GM23248 (cell line): ENCODE data around the gene WIPI1. TPM values are rescaled to one million over a fixed set of nuclear protein-coding genes. Genes with fewer than 3 reads are reported as not detected.

Experiments used
- DNase-seq: peaks from one replicate; pipeline ENCODE4 v3.0.0-alpha.2; 2015
- H2AFZ ChIP-seq: fragments of 200-600 bp; sonication (generic); 2 replicates; pipeline ENCODE4 v1.6.1; 2016; ENCODE audit warnings: antibody characterized with exemption
- H3F3A ChIP-seq: fragments of 200-600 bp; sonication (generic); 2 replicates; pipeline ENCODE4 v1.6.1; 2016; ENCODE audit warnings: mild to moderate bottlenecking, antibody characterized with exemption, mixed run types; ENCODE audit not compliant: insufficient read depth
- H3K27ac ChIP-seq: fragments of 200-600 bp; sonication (generic); 2 replicates; pipeline ENCODE4 v1.5.1; 2016; ENCODE audit warnings: mild to moderate bottlenecking
- H3K27me3 ChIP-seq: fragments of 200-600 bp; sonication (generic); replicated peaks from 2 replicates; pipeline ENCODE4 v1.6.1; 2016; ENCODE audit warnings: mild to moderate bottlenecking; ENCODE audit not compliant: insufficient read depth
- H3K36me3 ChIP-seq: fragments of 200-600 bp; sonication (generic); 2 replicates; pipeline ENCODE4 v1.6.1; 2016; ENCODE audit warnings: low read depth, mild to moderate bottlenecking
- H3K4me1 ChIP-seq: fragments of 200-600 bp; sonication (generic); 2 replicates; pipeline ENCODE4 v1.6.1; 2016; ENCODE audit warnings: mild to moderate bottlenecking; ENCODE audit not compliant: insufficient read depth
- H3K4me2 ChIP-seq: fragments of 200-600 bp; sonication (generic); one replicate; pipeline ENCODE4 v1.6.1; 2016; ENCODE audit warnings: mild to moderate bottlenecking; ENCODE audit not compliant: unreplicated experiment
- H3K4me3 ChIP-seq: fragments of 200-600 bp; sonication (generic); 2 replicates; pipeline ENCODE4 v1.5.1; 2016; ENCODE audit warnings: mild to moderate bottlenecking
- H3K79me2 ChIP-seq: fragments of 200-600 bp; sonication (generic); 2 replicates; pipeline ENCODE4 v1.6.1; 2016; ENCODE audit warnings: mild to moderate bottlenecking; ENCODE audit not compliant: insufficient read depth
- H3K9ac ChIP-seq: fragments of 200-600 bp; sonication (generic); 2 replicates; pipeline ENCODE4 v1.6.1; 2016; ENCODE audit warnings: mild to moderate bottlenecking
- H3K9me2 ChIP-seq: fragments of 200-600 bp; sonication (generic); 2 replicates; pipeline ENCODE4 v1.6.1; 2016; ENCODE audit warnings: mixed run types, mild to moderate bottlenecking, moderate library complexity; ENCODE audit not compliant: insufficient read depth
- H3K9me3 ChIP-seq: fragments of 200-600 bp; sonication (generic); one replicate; pipeline ENCODE4 v1.6.1; 2017; ENCODE audit warnings: low read depth
- H4K20me1 ChIP-seq: fragments of 200-600 bp; sonication (generic); 2 replicates; pipeline ENCODE4 v1.6.0; 2016; ENCODE audit not compliant: insufficient read depth
- EZH2 ChIP-seq: fragments of 200-600 bp; sonication (generic); IDR thresholded peaks from 2 replicates; pipeline ENCODE4 v1.6.1; 2018; ENCODE audit warnings: antibody characterized with exemption, mild to moderate bottlenecking; ENCODE audit not compliant: insufficient read depth, poor library complexity, severe bottlenecking
- EZH2phosphoT487 ChIP-seq: fragments of 200-600 bp; sonication (generic); IDR thresholded peaks from 2 replicates; pipeline ENCODE4 v1.6.1; 2018; ENCODE audit warnings: antibody characterized with exemption, moderate library complexity, mild to moderate bottlenecking, low read depth; ENCODE audit not compliant: insufficient read depth
- WGBS, 2 experiments: methylation state at CpG; one replicate each; pipeline ENCODE4 v1.1.6; 2015 to 2017; ENCODE audit warnings: low lambda C conversion rate in 2 of 2, low coverage in 1 of 2; ENCODE audit errors: missing lambda C conversion rate in 2 of 2; 5-methylcytosine and 5-hydroxymethylcytosine counted together
- in situ Hi-C: fragments of 300-500 bp; cut with MboI; formaldehyde crosslinking; loops from 2 replicates; pipeline ENCODE4 v1.15.0; 2020
- polyA plus RNA-seq: library from polyadenylated mRNA; unstranded; fragments of >200 nt; fragmentation: Nextera tagmentation; extraction: Ambion mirVana; gene quantifications from 2 replicates; pipeline ENCODE4 v1.2.1, GENCODE V29; 2016
- total RNA-seq: library from RNA; depleted of rRNA; stranded (reverse); fragments of >200 nt; shearing (Covaris generic); gene quantifications from 2 replicates; pipeline ENCODE4 v1.2.3, GENCODE V29; 2014

Gene WIPI1
- total and polyA plus RNA-seq, 2 experiments from 2014 or later: 82.0 to 99.1 TPM

DNA sequence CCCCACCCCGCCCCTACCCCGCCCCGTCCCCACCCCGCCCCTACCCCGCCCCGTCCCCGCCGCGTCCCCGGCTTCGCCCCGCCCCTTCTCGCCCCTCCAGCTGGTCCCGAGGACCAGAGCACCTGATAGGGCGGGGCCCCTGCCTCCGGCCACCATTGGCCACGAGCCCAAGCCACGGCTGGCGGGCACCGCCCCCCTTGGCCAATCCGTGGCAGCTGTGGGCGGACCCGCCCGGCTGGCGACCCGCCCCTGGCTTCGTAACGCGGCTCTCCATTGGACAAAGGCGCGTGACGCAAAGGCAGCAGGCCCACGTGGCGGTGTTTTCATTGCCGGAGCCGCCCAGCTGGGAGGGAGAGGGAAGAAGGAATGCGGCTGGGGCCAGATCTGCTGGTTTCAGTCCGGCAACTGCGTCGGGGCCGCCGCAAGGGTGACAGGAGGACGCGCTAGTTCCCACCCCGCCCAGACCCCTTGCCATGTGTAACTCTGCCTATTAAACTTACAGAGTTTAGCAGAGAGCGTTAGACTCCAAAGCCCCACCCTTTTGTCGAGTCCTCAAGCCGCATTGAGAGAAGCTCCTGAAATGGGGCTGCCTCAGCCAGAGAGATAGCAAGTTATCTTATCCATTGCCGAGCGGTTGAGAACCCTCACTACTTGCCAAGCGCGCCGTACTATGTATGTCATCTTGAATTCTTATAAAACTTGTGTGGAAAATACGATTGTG lies 403 bp upstream of the WIPI1 start:
- H3K27me3 ChIP-seq: no peaks in the 10 kb centered on the region
- peak overlapping the region; percentile 74 for H3K4me3 ChIP-seq
- 0 out of 2 replicates have a peak, but pooled peaks cover under 1% of the 10 kb centered on the region for H3K36me3 ChIP-seq
- H3K9me3 ChIP-seq: no peaks in the 10 kb centered on the region
- in situ Hi-C loops: no loop called here
- TF ChIP-seq EZH2 (no peak), EZH2phosphoT487 (no peak)
- peak overlapping the region; percentile 86 for H2AFZ ChIP-seq
- H3K79me2 ChIP-seq: peaks cover 28% of the 10 kb centered on the region
- H3K9ac ChIP-seq: peak overlapping the region; percentile 90
- peak overlapping the region; percentile 93 for H3K4me2 ChIP-seq
- 0 to 1% methylated on average over 28 to 52 of the region's 54 CpGs for WGBS, 2 experiments
- DNase-seq: peak; percentile 99
- peaks cover 36% of the 10 kb centered on the region for H3F3A ChIP-seq
- peaks cover 16% of the 10 kb centered on the region for H3K4me1 ChIP-seq
- 0 out of 2 replicates have a peak, but pooled peaks cover 3% of the 10 kb centered on the region for H4K20me1 ChIP-seq
- H3K27ac ChIP-seq: peak overlapping the region; percentile 86
- no peaks in the 10 kb centered on the region for H3K9me2 ChIP-seq

DNA sequence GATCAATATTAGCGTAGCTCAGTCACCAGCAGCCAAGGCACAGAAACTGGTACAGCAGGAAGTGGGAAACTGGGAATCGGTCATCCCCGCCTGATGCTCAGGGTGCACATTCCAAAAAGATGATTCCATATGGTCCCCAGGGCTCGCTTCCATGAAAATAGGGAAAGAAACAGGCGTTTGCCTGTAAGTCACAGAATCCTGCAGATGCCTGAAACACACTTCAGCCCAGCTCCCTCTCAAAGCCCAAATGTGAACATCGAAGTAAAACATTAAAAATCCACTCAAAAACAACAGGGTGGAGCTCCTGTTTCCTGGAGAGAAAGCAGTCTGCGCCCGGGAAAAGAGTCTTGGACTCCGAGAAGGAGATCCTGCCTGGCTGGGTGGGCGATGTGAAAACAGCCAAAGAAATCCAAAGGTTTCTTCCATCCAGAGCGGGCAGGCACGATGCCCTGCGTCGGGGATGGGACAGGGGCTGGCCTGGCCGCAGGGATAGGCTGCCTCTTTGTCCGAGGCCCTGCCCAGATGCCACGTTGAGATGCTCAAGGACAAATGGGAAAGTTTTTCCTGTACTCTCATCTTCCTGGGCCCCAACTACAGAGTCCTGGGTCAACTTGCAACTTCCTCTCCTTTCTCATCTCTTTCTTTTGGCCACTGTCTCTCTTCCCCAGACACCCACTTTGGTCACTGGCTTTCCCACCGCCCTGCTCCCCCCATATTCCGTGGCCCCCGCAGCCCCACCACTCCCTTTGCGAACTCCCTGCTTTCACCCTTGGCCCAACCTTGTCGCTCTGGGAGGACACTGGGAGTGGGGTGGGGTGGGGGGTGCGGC lies 743 bp downstream of the WIPI1 start:
- DNase-seq: peak; percentile 96
- Histone ChIP-seq H3K79me2 (peaks cover 39% of the 10 kb centered on the region), H3K27ac (peak overlapping the region; percentile 99), H3K27me3 (no peaks in the 10 kb centered on the region), H3K4me3 (peak overlapping the region; percentile 80), H3K36me3 (peaks cover 12% of the 10 kb centered on the region; the same call in 1 of the 2 replicates), H3K4me2 (peak overlapping the region; percentile 96), H3K9me2 (no peaks in the 10 kb centered on the region), H4K20me1 (0 out of 2 replicates have a peak, but pooled peaks cover 3% of the 10 kb centered on the region), H3K9ac (peak overlapping the region; percentile 99), H3K9me3 (no peaks in the 10 kb centered on the region), H3F3A (peaks cover 36% of the 10 kb centered on the region), H2AFZ (peak overlapping the region; percentile 34; the same call in 1 of the 2 replicates), H3K4me1 (peaks cover 16% of the 10 kb centered on the region)
- WGBS, 2 experiments: 1% methylated on average over 20 to 23 of the region's 23 CpGs
- no peak for TF ChIP-seq EZH2phosphoT487
- TF ChIP-seq EZH2: no peak
- in situ Hi-C loops: no loop called here

DNA sequence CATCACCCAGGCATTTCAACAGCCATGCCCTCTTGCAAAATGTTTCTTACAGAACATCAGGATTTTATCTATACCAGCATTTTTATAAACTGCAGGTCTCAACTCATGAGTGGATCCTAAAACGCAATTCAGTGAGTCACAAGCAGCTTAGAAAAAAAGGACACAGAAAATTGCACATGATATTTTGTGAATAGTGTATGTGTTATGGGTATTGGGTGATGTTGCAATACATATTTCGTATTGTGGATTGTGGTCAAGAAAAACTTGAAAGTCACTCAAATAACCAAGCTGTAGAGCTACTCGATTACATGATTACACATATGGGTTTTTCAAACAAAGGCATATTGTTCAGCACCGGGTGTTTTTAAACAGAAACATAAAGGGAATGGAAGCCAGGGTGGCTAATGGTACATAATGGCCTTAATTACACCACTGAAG lies 1.4 kb downstream of the WIPI1 start:
- 0 to 1% methylated on average over 4 of the region's 4 CpGs for WGBS, 2 experiments
- Histone ChIP-seq H2AFZ (no peak overlapping the region), H3K4me2 (peak overlapping the region; percentile 96), H4K20me1 (0 out of 2 replicates have a peak, but pooled peaks cover 3% of the 10 kb centered on the region), H3K9ac (peak overlapping the region; percentile 99), H3K4me3 (peak overlapping the region; percentile 80), H3K27ac (peak overlapping the region; percentile 99), H3K9me3 (no peaks in the 10 kb centered on the region), H3K9me2 (no peaks in the 10 kb centered on the region), H3K79me2 (peaks cover 45% of the 10 kb centered on the region), H3K4me1 (peaks cover 16% of the 10 kb centered on the region), H3K36me3 (peaks cover 17% of the 10 kb centered on the region; the same call in 1 of the 2 replicates), H3K27me3 (no peaks in the 10 kb centered on the region), H3F3A (peaks cover 36% of the 10 kb centered on the region)
- in situ Hi-C loops: no loop called here
- no peak for TF ChIP-seq EZH2
- peak; percentile 90 for DNase-seq

DNA sequence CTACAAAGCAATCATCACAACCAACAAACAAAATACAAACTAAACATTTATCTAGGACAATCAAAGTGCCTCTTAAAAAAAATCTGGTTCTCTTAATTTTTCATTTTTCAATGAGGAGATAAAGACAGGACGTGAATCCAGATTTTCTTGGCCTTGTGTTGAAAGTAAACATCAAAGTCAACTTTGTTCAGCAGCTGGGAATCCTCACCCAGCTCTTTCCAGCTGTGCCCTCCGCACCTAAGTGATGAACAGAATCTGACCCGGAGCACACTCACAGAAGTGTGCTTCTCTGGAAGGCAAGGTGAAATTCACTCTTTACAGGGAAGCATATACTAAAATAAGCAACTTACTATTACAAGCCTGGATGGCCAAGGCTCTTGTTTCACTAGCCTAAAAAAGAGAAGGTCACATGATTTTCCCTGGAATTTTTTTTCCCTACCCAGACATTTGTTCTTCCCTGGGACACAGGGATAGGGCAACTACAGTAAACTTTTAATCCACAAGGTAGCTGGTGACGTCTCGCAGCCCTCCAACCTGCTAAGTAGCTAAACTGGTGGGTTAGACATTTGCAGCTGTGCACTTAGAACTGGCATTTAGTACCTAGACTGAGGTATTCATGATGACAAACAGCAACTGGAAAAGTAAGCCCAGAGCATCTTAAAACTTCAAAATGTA lies 3.2 kb downstream of the WIPI1 start:
- Histone ChIP-seq H3F3A (peaks cover 36% of the 10 kb centered on the region), H4K20me1 (0 out of 2 replicates have a peak, but pooled peaks cover 3% of the 10 kb centered on the region), H3K36me3 (peaks cover 35% of the 10 kb centered on the region), H3K9ac (peak overlapping the region; percentile 99), H3K9me3 (no peaks in the 10 kb centered on the region), H3K4me1 (peaks cover 16% of the 10 kb centered on the region), H3K79me2 (peaks cover 54% of the 10 kb centered on the region), H3K4me3 (no peak overlapping the region), H3K27ac (peak overlapping the region; percentile 99; the same call in 1 of the 2 replicates), H3K9me2 (no peaks in the 10 kb centered on the region), H3K27me3 (no peaks in the 10 kb centered on the region), H3K4me2 (no peak overlapping the region), H2AFZ (no peak overlapping the region)
- no peak for DNase-seq
- WGBS, 2 experiments: 92 to 94% methylated on average over 5 of the region's 5 CpGs
- in situ Hi-C loops: no loop called here
- no peak for TF ChIP-seq EZH2phosphoT487
- TF ChIP-seq EZH2: no peak
